Fibroblast of lung (primary cell): Measurements from ENCODE around the gene NDUFAF4. TPM values are rescaled to one million over a fixed set of nuclear protein-coding genes. Genes with fewer than 3 reads are reported as not detected.

Experiments
- DNase-seq, 2 donors: peaks; one replicate each; pipeline versions ENCODE4 v3.0.0 to v3.0.0-alpha.2; 2010; ENCODE audit warnings: low read depth in 2 of 2
- H2AFZ ChIP-seq: 2 replicates; pipeline ENCODE4 v1.5.1; 2012; ENCODE audit warnings: low read length, control low read depth, inconsistent platforms
- H3K27ac ChIP-seq: 2 replicates; pipeline ENCODE4 v1.5.1; 2011; ENCODE audit warnings: low read length, control low read depth; ENCODE audit not compliant: insufficient read depth
- H3K27me3 ChIP-seq: 2 replicates; pipeline ENCODE4 v1.5.1; 2011; ENCODE audit warnings: mild to moderate bottlenecking, low read length; ENCODE audit not compliant: control insufficient read depth, insufficient read depth
- H3K36me3 ChIP-seq: 2 replicates; pipeline ENCODE4 v1.5.1; 2011; ENCODE audit warnings: low read length; ENCODE audit not compliant: control insufficient read depth, insufficient read depth
- H3K4me1 ChIP-seq: 2 replicates; pipeline ENCODE4 v1.5.1; 2011; ENCODE audit warnings: low read length; ENCODE audit not compliant: control insufficient read depth, insufficient read depth; ENCODE audit errors: extremely low read depth
- H3K4me2 ChIP-seq: 2 replicates; pipeline ENCODE4 v1.5.1; 2011; ENCODE audit warnings: low read length, control low read depth; ENCODE audit not compliant: insufficient read depth; ENCODE audit errors: extremely low read depth
- H3K4me3 ChIP-seq, 4 experiments: fragments of 200-600 bp in 1 of 4; sonication (generic) in 1 of 4; replicated peaks in 1 of 4; 2 replicates each; pipeline ENCODE4 v1.5.1; 2011 to 2016; ENCODE audit warnings: low read length in 4 of 4, low read depth in 3 of 4, mild to moderate bottlenecking in 3 of 4, control low read depth in 2 of 4, inconsistent platforms in 1 of 4, mixed read lengths in 1 of 4; ENCODE audit not compliant: insufficient read depth in 1 of 4; ENCODE audit errors: control extremely low read depth in 1 of 4
- H3K79me2 ChIP-seq: 2 replicates; pipeline ENCODE4 v1.5.1; 2012; ENCODE audit warnings: mild to moderate bottlenecking, low read length, inconsistent platforms; ENCODE audit not compliant: control insufficient read depth, insufficient read depth
- H3K9ac ChIP-seq: 2 replicates; pipeline ENCODE4 v1.5.1; 2011; ENCODE audit warnings: mild to moderate bottlenecking, low read length, control low read depth; ENCODE audit not compliant: insufficient read depth
- H3K9me3 ChIP-seq: 2 replicates; pipeline ENCODE4 v1.5.1; 2012; ENCODE audit warnings: low read depth, low read length; ENCODE audit not compliant: control insufficient read depth, insufficient read depth
- H4K20me1 ChIP-seq: 2 replicates; pipeline ENCODE4 v1.5.1; 2011; ENCODE audit warnings: low read length; ENCODE audit not compliant: control insufficient read depth, insufficient read depth; ENCODE audit errors: extremely low read depth
- EZH2 ChIP-seq: IDR thresholded peaks from 2 replicates; pipeline ENCODE4 v1.5.1; 2012; ENCODE audit warnings: low read length, control low read depth, mild to moderate bottlenecking; ENCODE audit errors: missing control alignments
- polyA plus RNA-seq, 2 donors: library from polyadenylated mRNA; depleted of rRNA in 1 of 2; stranded (reverse) in 1 of 2; unstranded in 1 of 2; fragments of >200 nt; gene quantifications; 2 replicates each; pipeline ENCODE4 v1.2.1, GENCODE V29; 2011 to 2012; ENCODE audit warnings: missing spikeins in 1 of 2
- total RNA-seq: library from RNA; depleted of rRNA; stranded (reverse); fragments of >200 nt; gene quantifications from 2 replicates; pipeline ENCODE4 v1.2.1, GENCODE V29; 2014
- TF ChIP-seq, protein P1 (sequence below), 2 donors: IDR thresholded peaks in 1 of 2; conservative IDR thresholded peaks in 1 of 2; 1 replicate in 1 of 2; 2 replicates in 1 of 2; pipeline ENCODE4 v1.5.1; 2011 to 2012; ENCODE audit warnings: low read length in 2 of 2, control low read depth in 1 of 2, inconsistent platforms in 1 of 2, low read depth in 1 of 2, mild to moderate bottlenecking in 1 of 2

NDUFAF4 gene
- total and polyA plus RNA-seq, 2 donors (not counting 1 experiment from before 2014, with no cell fraction given) = 8.1 to 25.9 TPM

DNA sequence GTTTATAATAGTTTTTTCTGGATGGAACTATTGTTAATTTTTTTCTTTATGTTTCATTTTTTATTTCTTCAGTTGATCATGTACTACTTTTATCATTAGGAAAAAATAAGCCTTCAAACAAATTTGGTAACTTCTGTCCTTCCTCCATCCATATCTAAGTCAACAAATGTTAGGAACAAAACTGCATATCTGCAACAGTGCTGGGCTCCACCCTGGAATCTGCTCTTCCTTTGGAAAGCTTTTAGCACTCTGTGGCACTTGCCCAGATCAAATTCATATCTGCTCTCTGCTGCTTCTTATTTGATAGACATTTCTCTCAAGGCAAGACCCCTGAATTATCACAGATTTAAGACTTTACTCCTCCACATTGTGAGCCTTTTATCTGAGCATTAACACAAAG lies 36.1 kb downstream of the NDUFAF4 start:
- no peak overlapping the region for H3K4me2 ChIP-seq
- no peaks in the 10 kb centered on the region for H3K4me1 ChIP-seq
- H3K4me3 ChIP-seq = no peak overlapping the region
- no peaks in the 10 kb centered on the region for H3K79me2 ChIP-seq
- H4K20me1 ChIP-seq = no peaks in the 10 kb centered on the region
- peaks cover 3% of the 10 kb centered on the region for H3K27me3 ChIP-seq
- no peak overlapping the region for H3K27ac ChIP-seq
- no peaks in the 10 kb centered on the region for H3K36me3 ChIP-seq
- TF ChIP-seq, protein P1, sequence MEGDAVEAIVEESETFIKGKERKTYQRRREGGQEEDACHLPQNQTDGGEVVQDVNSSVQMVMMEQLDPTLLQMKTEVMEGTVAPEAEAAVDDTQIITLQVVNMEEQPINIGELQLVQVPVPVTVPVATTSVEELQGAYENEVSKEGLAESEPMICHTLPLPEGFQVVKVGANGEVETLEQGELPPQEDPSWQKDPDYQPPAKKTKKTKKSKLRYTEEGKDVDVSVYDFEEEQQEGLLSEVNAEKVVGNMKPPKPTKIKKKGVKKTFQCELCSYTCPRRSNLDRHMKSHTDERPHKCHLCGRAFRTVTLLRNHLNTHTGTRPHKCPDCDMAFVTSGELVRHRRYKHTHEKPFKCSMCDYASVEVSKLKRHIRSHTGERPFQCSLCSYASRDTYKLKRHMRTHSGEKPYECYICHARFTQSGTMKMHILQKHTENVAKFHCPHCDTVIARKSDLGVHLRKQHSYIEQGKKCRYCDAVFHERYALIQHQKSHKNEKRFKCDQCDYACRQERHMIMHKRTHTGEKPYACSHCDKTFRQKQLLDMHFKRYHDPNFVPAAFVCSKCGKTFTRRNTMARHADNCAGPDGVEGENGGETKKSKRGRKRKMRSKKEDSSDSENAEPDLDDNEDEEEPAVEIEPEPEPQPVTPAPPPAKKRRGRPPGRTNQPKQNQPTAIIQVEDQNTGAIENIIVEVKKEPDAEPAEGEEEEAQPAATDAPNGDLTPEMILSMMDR (conservative IDR thresholded peaks at IDR 0.05 in 1 of 2, IDR thresholded peaks at IDR 0.05 in 1 of 2; ENCODE audit: low read depth in 1 of 2, low read length in 2 of 2) = no peak
- no peak for TF ChIP-seq EZH2
- no peak for DNase-seq
- no peak overlapping the region for H2AFZ ChIP-seq
- H3K9me3 ChIP-seq = no peaks in the 10 kb centered on the region
- H3K9ac ChIP-seq = no peak overlapping the region

DNA sequence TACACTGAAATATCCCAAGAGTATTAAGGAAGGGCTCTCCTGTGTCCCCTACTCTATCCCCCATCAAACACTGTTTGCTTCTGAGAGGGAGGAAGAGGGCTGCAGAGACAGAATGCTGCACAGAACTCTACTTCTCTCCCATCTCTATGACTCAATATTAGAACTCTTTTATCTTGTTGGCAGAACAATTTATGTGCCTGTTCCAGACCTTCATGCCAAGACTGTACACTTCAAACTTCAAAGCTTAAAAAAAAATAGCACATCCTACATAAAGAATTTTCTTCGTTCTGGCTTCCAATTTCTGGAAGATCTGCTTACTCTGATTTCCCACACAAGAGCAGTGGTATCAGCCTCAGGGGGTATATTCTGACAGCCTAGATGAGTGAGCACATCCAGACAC lies 40.8 kb downstream of the NDUFAF4 start:
- no peak overlapping the region for H3K27ac ChIP-seq
- H3K9me3 ChIP-seq = no peaks in the 10 kb centered on the region
- H2AFZ ChIP-seq = no peak overlapping the region
- no peak overlapping the region for H3K4me3 ChIP-seq
- H3K27me3 ChIP-seq = peaks cover 3% of the 10 kb centered on the region
- H3K36me3 ChIP-seq = no peaks in the 10 kb centered on the region
- DNase-seq = no peak
- H3K4me1 ChIP-seq = no peaks in the 10 kb centered on the region
- H3K79me2 ChIP-seq = no peaks in the 10 kb centered on the region
- no peaks in the 10 kb centered on the region for H4K20me1 ChIP-seq
- H3K4me2 ChIP-seq = no peak overlapping the region
- TF ChIP-seq, protein P1 (conservative IDR thresholded peaks at IDR 0.05 in 1 of 2, IDR thresholded peaks at IDR 0.05 in 1 of 2; ENCODE audit: low read depth in 1 of 2, low read length in 2 of 2) = no peak
- TF ChIP-seq EZH2 = no peak
- no peak overlapping the region for H3K9ac ChIP-seq

DNA sequence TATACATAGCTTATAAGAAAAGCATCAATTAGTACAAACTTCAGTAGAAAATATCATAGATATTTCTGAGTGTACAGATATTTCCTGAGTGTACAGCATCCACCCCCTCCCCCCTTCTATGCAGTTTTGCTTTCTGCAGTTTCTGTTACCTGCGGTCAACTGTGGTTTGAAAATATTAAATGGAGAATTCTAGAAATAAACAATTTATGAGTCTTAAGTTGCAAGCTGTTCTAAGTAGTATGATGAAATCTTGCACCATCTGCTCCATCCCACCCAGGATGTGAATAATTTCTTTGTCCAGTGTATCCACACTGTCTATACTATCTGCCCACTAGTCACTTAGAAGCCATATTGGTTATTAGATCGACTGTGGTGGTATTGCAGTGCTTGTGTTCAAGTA lies 44.6 kb downstream of the NDUFAF4 start:
- Histone ChIP-seq H3K4me2 (no peak overlapping the region), H3K27ac (no peak overlapping the region), H2AFZ (no peak overlapping the region), H4K20me1 (no peaks in the 10 kb centered on the region), H3K4me1 (no peaks in the 10 kb centered on the region), H3K9ac (no peak overlapping the region), H3K36me3 (no peaks in the 10 kb centered on the region), H3K4me3 (no peak overlapping the region), H3K9me3 (no peaks in the 10 kb centered on the region), H3K79me2 (no peaks in the 10 kb centered on the region), H3K27me3 (peaks cover 3% of the 10 kb centered on the region)
- peak in 1 of 2 donors; percentile 39 for DNase-seq
- TF ChIP-seq, protein P1 (conservative IDR thresholded peaks at IDR 0.05 in 1 of 2, IDR thresholded peaks at IDR 0.05 in 1 of 2; ENCODE audit: low read depth in 1 of 2, low read length in 2 of 2) = no peak
- TF ChIP-seq EZH2 = no peak
